Mucosa of descending colon (tissue), 3 donors: ENCODE measurements around the gene MANEAL. TPM values are rescaled to one million over a fixed set of nuclear protein-coding genes. Genes with fewer than 3 reads are reported as not detected.
A peak's percentile ranks its signal among the peaks of the same experiment; 100 is the strongest.

ENCODE experiments used
- ATAC-seq: fragments of 200-7000 bp; cut with Tn5 transposase; one replicate; pipeline ENCODE4 v1.9.1; 2020; ENCODE audit warnings: mild to moderate bottlenecking, moderate library complexity
- DNase-seq, 3 donors: peaks; one replicate each; pipeline ENCODE4 v3.0.0-alpha.2; 2020
- H3K36me3 ChIP-seq: fragments of 200-600 bp; one replicate; pipeline ENCODE4 v1.8.0; 2021; ENCODE audit warnings: low read depth, mild to moderate bottlenecking
- H3K4me1 ChIP-seq: fragments of 200-600 bp; one replicate; pipeline ENCODE4 v1.8.0; 2021; ENCODE audit warnings: low read depth, mild to moderate bottlenecking
- H3K4me3 ChIP-seq: fragments of 200-600 bp; one replicate; pipeline ENCODE4 v1.8.0; 2021; ENCODE audit warnings: mild to moderate bottlenecking
- H3K9me3 ChIP-seq: fragments of 200-600 bp; one replicate; pipeline ENCODE4 v1.8.0; 2021; ENCODE audit warnings: mild to moderate bottlenecking
- intact Hi-C, 2 donors: fragments of 100-400 bp; cut with DNase I in 1 of 2; cut with micrococcal nuclease in 1 of 2; formaldehyde crosslinking; loops; one replicate each; pipeline versions ENCODE4 v1.11.0 to v1.11.1; 2022; cut with DNase I, micrococcal nuclease
- total RNA-seq, 3 donors: library from RNA; stranded (reverse); fragmentation: NEBNext Ultra II Directional in 2 of 3; extraction: Animal tissue kit (Norgen Biotek cat#: 25700) in 2 of 3; gene quantifications; one replicate each; pipeline versions ENCODE4 v1.2.1 to v1.2.4, GENCODE V29; 2021 to 2023
- TF ChIP-seq, protein P1 (sequence below): fragments of 200-600 bp; IDR thresholded peaks from one replicate; pipeline ENCODE4 v1.8.0; 2022; ENCODE audit warnings: antibody characterized with exemption, mild to moderate bottlenecking
- donor health status: DM: no; HTN: no; CAD: no; lungs with moderate emphysema.
- donor health status: DM: no; HTN: no; CAD: no.
- donor health status: DM: no; HTN: yes; CAD: no.

MANEAL gene
- total RNA-seq, 3 donors from 2014 or later: 5.4 to 7.6 (median 6.5) TPM

DNA sequence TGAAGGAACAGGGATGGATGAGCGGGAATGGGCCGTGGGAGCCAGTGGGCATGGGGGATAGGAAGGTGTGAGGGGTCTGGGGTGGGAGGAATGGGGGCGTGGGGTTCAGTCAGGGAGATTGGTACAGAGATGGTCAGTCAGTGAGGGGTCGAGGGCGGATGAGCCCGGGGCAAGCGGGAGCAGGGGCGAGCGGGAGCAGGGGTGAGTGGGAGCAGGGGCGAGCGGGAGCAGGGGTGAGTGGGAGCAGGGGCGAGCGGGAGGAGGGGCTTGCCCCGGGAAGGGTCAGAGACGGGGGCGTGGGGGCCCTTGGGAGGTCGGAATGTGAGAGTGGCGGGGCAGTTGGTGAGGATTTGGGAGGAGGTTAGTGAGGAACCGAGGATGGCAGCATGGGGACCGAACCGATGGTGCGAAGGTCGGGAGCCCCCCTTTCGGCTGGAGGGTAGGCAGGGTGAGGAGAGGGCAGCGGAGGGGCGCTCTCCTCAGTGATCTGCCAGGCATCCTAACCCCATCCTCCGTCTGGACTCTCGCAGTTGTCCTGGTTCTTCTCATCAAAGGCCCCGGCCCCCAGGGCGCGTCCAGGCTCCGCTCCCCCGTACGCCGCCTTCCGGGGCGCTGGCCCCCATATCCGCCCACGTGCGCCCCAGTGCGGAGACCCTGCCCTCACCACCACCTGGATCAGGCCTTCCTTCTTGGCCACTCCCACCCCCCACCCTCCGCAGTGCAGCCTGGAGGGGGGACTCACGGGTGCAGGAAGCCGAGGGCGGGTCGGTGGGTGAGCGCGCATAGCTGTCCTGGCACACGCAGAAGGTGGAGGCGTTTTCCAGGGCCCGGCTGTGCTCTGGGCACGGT is 40.0 kb upstream of the MANEAL start:
- ATAC-seq (no peak), DNase-seq (no peak)
- TF ChIP-seq, protein P1, sequence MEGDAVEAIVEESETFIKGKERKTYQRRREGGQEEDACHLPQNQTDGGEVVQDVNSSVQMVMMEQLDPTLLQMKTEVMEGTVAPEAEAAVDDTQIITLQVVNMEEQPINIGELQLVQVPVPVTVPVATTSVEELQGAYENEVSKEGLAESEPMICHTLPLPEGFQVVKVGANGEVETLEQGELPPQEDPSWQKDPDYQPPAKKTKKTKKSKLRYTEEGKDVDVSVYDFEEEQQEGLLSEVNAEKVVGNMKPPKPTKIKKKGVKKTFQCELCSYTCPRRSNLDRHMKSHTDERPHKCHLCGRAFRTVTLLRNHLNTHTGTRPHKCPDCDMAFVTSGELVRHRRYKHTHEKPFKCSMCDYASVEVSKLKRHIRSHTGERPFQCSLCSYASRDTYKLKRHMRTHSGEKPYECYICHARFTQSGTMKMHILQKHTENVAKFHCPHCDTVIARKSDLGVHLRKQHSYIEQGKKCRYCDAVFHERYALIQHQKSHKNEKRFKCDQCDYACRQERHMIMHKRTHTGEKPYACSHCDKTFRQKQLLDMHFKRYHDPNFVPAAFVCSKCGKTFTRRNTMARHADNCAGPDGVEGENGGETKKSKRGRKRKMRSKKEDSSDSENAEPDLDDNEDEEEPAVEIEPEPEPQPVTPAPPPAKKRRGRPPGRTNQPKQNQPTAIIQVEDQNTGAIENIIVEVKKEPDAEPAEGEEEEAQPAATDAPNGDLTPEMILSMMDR: no peak
- Histone ChIP-seq H3K36me3 (no peaks in the 10 kb centered on the region), H3K4me1 (peaks cover 6% of the 10 kb centered on the region), H3K9me3 (no peaks in the 10 kb centered on the region), H3K4me3 (no peak overlapping the region)
- intact Hi-C loops: no loop called here

DNA sequence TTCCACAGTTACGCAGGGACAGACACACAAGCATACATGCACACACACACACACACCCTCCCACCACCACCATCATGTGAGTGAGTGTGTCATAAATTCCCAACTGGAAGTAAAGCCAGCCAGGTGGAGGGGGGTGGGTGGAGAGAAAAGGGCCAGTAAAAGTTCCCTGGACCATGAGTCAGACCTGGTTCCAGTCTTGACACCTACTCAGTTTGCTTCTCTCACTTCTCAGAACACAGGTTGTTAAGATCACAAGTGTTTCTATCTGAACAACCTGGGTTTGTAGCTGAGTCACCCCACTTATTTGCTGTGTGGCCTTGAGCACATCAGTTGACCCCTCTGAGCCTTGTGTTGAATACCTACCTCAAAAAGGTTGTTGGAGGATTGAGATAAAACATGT is 38.4 kb upstream of the MANEAL start:
- Histone ChIP-seq H3K4me3 (no peak overlapping the region), H3K9me3 (no peaks in the 10 kb centered on the region), H3K4me1 (peaks cover 6% of the 10 kb centered on the region), H3K36me3 (no peaks in the 10 kb centered on the region)
- DNase-seq: no peak
- intact Hi-C loops: no loop called here
- peak; percentile 76 for ATAC-seq
- TF ChIP-seq, protein P1: no peak

DNA sequence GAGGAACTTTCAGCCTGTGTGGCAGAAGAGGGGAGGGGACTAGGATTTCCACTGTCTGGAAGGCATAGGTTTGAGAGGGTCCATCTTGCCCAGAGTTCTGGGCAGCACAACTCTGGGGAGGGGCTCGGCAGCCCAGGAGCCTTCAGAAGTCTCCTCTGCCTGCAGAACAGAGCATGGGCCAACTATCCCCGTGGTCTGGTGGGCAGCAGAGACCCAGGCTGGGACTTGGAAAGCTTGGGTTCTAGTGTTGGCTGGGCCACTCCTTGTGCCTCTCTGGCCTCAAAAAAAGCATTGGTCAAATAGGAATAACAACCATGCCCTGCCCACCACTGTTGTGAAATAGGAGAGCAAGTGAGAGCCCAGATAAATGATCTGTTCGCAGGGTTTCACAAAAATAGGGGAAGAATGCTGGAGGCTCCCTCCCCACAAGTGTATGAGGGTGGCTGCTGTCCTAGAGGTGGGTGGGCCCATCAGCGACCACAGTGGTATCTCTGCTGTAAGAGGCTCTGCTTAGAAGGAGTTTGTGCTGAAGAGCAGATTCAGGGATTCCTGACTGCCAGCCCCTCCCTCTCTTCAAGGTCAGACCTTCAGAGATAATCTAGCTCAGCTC is 37.6 kb upstream of the MANEAL start:
- ATAC-seq (no peak), DNase-seq (no peak)
- intact Hi-C loops: no loop called here
- TF ChIP-seq, protein P1: no peak
- peaks cover 6% of the 10 kb centered on the region for H3K4me1 ChIP-seq
- no peaks in the 10 kb centered on the region for H3K9me3 ChIP-seq
- H3K4me3 ChIP-seq: no peak overlapping the region
- no peaks in the 10 kb centered on the region for H3K36me3 ChIP-seq

DNA sequence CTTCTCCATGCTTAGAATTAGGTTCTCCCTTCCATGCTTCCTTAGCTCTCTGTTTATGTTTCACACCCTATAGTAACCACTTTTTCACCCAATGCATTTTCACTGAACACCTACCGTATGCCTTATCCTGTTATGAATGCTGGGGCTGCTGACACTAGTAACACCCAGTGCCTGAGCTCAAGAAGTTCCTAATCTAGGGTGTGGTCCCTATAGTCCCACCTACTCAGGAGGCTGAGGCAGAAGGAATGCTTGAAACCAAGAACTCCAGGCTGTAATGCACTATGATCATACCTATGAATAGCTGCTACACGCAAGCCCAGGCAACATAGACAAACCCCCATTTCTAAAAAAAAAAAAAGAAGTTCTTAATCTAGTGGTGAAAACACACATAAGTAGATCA is 34.2 kb upstream of the MANEAL start:
- Histone ChIP-seq H3K4me3 (no peak overlapping the region), H3K9me3 (no peaks in the 10 kb centered on the region), H3K4me1 (no peaks in the 10 kb centered on the region), H3K36me3 (no peaks in the 10 kb centered on the region)
- no peak for DNase-seq
- no peak for ATAC-seq
- TF ChIP-seq, protein P1: no peak
- intact Hi-C loops: no loop called here

DNA sequence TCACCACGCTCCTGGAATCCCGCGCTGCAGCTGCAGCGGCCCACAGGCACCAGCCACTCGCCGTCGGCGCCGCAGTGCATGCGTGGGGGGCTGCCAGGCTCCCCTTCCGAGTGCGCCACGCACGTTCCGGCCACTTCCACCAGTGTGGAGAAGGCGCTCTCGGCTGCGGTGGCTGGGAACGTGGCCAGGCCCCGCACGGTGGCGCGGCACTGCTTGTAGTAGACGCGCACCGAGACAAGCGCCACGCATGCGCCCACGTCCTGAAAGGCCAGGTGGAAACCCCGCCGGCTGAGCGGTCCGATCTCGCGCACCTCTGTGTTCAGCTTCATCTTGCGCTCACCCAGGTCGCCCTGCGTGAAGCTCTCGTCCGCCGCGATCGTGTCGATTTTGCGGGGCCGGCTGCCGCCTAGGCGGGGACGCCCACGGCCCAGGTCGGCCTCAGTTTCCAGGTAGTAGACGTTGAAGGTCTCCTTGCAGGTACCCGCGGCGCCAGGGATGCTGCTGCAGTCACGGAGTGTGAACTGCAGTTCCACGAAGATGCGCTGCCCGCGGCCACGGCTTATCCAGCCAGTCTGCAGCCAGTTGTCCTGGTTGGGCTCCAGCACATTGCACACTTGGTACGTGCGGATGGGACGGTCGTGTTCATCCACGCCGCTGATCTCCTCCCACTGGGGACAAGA is 32.1 kb upstream of the MANEAL start:
- intact Hi-C loops: no loop called here
- H3K4me3 ChIP-seq: no peak overlapping the region
- no peaks in the 10 kb centered on the region for H3K9me3 ChIP-seq
- H3K4me1 ChIP-seq: no peaks in the 10 kb centered on the region
- no peaks in the 10 kb centered on the region for H3K36me3 ChIP-seq
- no peak for DNase-seq
- TF ChIP-seq, protein P1: no peak
- no peak for ATAC-seq
